Stimulated activated CD4-positive, alpha-beta T cell treated with anti-CD3 and anti-CD28 coated beads, TNF-alpha, amount 100 ng/mL, for 24 hours (primary cell): ENCODE measurements around the gene RETREG3.
"Not testable (repeated sequence)": the region's sequence is repeated elsewhere in the genome, so short reads cannot be mapped to it uniquely, and the experiment has no call there.

Source experiments
- DNase-seq, 3 experiments: peaks; one replicate each; pipeline ENCODE4 v3.0.0-alpha.2; 2020; ENCODE audit warnings: low read depth in 3 of 3

The RETREG3 gene, protein sequence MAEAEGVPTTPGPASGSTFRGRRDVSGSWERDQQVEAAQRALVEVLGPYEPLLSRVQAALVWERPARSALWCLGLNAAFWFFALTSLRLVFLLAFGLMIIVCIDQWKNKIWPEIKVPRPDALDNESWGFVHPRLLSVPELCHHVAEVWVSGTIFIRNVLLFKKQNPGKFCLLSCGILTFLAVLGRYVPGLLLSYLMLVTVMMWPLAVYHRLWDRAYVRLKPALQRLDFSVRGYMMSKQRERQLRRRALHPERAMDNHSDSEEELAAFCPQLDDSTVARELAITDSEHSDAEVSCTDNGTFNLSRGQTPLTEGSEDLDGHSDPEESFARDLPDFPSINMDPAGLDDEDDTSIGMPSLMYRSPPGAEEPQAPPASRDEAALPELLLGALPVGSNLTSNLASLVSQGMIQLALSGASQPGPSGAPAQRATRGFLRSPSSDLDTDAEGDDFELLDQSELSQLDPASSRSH

DNA sequence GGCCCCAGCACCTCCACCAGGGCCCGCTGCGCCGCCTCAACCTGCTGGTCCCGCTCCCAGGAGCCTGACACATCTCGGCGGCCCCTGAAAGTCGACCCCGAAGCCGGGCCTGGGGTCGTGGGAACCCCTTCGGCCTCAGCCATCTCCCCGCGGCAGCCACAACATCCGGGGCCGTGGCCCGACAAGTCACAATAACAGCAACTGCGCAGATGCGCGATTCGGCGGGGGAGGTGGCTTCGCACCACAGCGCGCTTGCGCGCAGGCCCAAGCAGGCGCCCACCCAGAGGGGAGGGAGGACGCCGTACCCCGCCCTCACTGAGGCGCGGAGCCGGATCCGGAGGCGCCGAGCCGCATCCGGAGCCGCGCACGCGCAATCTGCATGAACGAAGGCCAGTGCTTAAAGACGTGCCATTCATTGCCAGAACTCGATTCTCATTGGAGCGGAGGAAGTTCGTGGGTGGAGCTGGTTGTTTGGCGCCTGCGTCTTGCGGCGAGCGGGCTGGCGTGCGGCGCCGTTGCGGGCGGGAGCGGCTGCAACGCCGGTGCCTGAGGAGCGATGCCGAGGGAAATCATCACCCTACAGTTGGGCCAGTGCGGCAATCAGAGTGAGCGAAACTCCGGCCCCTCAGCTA is at the start of gene RETREG3, which contains the start of gene TUBG1:
RETREG3 (minus strand) TSS at position 193 of the 632 bp plus-strand sequence; CDS start at position 143, 50 bp downstream.
TUBG1 (plus strand) TSS at position 502 of the 632 bp plus-strand sequence; CDS start at position 557, 55 bp downstream.
- peak; percentile 98 to 99 (median 98) for DNase-seq

DNA sequence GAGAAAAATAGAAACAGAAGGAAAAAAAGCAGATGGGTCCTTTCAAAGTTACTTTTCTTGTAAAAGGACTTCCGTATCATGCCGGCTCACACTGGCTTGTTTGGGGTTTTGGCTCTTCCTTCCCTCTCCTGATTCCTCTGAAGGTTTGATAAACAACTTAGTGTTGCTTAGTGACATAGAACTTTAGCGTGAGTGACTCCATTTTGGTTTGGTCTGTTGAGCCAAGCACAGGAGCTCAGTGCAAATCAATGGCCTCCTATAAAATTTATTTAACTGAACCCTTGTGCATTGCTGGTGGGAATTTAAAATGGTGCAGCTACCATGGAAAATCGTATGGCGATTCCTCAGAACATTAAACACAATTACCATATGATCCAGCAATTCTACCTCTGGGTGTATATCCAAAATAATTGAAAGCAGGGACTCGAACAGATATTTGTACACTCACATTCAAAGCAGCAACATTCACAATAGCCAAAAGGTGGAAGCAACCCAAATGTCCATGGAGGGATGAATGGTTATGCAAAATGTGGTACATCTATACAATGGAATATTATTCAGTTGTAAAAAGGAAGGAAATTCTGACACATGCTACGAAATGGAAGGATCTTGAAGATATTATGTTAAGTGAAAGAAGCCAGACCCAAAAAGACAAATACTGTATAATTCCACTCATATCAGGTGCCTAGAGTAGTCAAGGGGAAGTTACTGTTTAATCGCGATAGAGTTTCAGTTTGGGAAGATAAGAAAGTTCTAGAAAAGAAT is 48.8 kb upstream of the RETREG3 start:
- no peak for DNase-seq

GRCh38 chr17:42655528-42655927 is 46.4 kb upstream of the RETREG3 start:
- no peak for DNase-seq

DNA sequence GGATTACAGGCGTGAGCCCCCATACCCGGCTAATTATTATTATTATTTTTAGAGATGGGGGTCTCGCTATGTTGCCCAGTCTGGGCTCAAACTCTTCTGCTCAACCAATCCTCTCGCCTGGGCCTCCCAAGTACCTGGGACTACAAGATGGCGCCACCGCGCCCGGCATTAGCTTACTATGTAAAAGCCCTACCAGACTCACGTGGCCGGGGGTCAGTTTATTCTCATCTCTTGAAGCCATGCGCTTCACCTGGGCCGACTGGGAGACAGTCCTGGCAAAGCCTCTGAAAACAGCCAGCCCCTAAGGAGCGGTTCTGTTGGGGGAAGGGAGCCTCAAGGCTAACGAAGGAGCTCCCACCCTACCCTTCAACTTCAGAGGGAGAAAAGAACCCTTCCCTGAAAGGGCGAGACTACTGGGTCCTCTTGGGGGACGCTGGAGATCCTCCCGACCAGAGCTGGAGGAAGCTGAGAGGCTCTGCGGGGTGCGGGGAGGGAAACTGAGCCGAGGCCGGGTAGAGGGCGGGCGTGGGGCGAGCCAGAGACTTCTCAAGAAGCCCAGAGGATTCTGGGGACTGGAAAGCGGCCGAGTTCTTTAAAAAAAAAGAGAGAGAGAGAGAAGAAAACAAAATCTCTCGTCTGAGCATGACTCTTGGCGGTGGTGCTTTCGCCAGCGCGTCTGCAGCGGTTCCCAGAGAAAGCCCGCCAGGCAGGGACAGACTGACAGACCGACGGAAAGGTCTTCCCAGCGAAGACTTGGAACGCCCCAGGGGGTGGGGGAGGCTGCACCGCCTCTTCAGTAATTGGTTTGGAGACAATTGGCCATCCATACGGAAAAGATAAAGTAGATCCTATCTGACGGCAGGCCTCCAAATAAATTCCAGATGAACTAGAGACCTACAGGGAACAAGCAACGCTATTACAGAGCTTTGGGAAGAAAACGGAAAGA is 44.3 kb upstream of the RETREG3 start:
- no peak for DNase-seq

DNA sequence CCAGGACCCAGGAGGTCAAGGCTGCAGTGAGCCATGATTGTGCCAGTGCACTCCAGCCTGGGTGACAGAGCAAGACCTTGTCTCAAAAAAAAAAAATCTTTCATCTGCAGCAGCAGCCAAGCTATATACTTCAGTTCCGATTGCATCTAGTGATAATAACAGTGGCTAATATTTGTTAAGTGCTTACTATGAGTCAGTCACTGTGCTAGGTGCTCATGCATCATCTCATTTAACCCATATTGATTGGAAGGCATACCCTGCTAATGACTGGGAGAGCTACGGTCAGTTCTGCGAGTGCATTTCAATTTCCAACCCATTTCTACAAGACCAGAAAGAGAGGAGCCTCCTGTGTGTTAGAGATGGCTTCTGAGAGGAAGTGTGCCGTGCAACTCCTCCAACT is 42.2 kb upstream of the RETREG3 start:
- no peak for DNase-seq

DNA sequence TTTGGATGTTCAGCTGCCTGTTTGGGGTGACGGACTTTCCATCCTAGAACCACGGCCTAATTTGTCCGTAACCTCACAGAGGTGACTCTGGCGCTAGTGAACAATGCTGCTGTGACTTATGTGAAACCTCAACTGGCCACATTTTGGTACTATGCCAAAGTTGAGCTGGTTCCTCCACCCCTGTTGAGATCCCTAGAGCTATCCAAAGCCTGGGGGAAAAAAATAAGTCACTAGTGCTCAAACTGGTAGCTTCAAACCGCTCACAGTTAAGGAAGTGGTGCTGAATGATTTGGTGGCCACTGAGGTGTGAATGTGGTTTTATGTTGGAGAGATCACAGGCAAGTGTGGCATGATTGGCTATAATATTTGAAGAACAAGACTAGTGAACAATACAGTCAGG is 38.6 kb upstream of the RETREG3 start:
- no peak for DNase-seq

DNA sequence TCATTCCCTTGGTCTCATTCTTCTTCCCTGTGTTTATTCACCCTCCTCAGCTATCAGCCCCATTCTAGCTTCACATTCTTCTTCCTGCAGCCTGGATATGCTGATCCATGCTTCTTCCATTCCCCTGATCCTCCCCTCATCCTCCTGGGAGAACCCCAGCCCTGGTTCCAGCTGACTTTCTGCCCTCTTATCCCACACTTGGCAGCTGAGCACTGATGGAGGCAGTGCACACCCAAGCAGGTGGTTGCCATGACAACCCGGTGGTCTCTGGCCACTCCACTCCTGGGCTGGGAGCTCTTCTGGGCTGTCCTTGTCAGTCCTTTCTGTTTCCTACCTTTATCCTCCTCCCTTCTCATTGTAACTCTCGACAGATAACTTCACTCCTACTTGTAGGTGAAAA is 33.2 kb upstream of the RETREG3 start:
- DNase-seq: no peak

- no peak for DNase-seq
These were observed 30.9 kb upstream of the RETREG3 start for GRCh38 chr17:42640121-42640520.

GRCh38 chr17:42639525-42640113 is 30.4 kb upstream of the RETREG3 start:
- no peak for DNase-seq

GRCh38 chr17:42632949-42633444 is 23.8 kb upstream of the RETREG3 start:
- DNase-seq: no peak

DNA sequence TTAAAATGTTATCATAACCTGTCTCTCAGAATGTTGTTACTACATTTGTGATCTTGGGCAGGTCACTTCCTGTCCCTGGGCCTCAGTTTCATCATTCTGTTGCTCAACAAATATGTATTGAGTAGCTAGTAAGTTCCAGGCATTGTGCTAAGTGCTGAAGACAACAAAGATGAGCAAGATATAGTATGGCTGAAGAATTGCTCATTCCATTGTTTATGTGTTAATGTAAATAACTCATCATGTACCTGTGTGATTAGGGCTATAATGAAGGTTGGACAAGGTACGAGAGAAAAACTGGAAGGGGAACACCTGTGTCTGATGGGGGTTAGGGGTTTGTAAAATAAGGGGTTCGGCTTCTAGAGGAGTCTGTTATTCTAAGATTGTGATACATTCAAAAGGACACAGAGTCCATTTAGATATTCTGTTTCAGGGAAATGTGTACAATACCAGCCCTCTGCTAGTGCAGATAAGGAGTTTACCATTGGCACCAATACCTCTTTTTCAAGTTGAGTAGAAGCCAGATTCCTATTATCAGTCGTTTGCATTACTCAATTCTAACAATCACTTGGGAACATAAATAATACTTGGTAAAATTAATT is 20.3 kb upstream of the RETREG3 start:
- DNase-seq: no peak

DNA sequence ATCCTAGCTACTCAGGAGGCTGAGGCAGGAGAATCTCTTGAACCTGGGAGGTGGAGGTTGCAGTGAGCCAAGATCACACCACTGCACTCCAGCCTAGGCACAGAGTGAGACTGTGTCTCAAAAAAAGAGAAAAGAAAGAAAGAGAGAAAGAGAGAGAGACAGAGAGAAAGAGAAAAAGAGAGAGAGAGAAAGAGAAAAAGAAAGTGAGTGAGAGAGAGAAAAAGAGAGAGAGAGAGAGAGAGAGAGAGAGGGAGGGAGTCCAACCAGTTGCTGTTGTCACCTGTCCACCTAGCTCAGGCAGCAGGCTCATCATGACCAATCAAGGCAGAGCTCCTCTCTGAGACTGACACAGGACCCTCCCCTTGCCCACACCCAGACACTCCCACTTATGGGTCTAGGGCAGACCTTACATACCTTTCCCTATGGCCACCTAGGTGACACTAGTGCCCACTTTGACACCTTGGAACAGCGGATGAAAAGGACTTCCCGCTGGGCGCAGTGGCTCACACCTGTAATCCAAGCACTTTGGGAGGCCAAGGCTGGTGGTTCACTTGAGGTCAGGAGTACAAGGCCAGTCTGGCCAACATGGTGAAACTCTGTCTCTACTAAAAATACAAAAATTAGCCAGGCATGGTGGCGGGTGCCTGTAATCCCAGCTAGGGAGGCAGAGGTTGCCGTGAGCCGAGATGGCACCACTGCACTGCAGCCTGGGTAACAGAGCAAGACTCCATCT is 18.0 kb upstream of the RETREG3 start:
- DNase-seq: not testable (repeated sequence)

DNA sequence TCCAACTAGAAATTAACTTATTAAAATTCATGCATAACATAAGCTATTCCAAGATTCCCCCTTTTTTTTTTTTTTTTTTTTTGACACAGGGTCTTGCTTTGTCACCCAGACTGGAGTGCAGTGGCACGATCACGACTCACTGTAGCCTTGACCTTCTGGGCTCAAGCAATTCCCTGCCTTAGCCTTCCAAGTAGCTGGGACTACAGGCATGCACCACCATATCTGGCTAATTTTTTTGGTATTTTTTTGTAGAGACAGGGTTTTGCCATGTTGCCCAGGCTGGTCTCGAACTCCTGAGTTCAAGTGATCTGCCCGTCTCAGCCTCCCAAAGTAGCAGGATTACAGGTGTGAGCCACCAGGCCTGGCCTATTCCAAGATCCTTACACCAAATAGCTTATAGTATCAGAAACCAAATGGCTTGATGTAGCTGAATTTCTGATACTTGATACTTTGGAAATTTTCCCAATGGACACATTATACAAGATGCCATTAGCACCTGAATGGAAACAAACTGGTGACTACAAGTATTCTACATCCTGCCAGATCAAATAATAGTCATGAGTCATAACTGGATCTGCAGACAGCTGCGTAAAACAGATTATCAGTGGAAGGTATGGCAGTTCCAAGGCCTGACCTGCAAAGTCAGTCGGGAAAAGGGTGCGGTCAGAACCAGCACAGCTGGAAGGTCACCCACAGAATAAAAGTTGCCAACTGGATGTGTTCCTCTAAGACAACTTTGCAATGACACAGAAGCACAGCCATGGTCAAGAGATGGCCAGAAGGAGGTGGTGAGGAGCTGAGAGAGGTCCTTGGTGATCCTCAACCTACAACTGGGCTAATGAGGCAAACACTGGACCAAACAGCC is 14.8 kb upstream of the RETREG3 start:
- DNase-seq: no peak

DNA sequence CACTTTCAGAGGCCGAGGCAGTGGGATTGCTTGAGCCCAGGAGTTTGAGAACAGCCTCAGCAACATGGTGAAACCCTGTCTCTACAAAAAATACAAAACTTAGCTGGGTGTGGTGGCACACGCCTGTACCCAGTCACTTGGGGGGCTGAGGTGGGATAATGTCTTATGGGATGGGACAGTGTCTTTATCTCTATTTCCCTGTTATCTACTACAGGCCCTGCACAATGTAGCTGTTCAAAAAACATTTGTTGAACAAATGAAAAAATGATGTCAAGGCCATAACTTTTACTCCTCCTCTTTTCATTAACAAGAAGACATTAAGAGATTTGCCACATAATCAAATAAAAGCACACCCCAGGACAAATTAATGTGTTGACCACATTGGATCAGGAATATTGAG is 14.1 kb upstream of the RETREG3 start:
- DNase-seq: no peak

DNA sequence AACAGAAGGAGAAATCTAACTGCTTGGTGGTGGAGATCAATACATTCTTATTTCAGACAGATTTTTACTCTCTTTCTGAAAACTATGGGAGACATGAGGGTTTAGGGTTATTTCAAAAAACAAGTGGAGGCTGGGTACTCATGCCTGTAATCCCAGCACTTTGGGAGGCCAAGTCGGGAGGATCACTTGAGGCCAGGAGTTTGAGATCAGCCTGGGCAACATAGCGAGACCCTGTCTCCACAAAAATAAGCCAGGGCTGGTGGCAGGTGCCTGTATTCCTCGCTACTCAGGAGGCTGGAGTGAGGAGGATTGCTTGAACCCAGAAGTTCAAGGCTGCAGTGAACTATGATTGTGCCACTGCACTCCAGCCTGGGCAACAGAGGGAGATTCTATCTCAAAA is 12.8 kb upstream of the RETREG3 start:
- DNase-seq: not testable (repeated sequence)

GRCh38 chr17:42618442-42619150 is 9.4 kb upstream of the RETREG3 start:
- DNase-seq: no peak

DNA sequence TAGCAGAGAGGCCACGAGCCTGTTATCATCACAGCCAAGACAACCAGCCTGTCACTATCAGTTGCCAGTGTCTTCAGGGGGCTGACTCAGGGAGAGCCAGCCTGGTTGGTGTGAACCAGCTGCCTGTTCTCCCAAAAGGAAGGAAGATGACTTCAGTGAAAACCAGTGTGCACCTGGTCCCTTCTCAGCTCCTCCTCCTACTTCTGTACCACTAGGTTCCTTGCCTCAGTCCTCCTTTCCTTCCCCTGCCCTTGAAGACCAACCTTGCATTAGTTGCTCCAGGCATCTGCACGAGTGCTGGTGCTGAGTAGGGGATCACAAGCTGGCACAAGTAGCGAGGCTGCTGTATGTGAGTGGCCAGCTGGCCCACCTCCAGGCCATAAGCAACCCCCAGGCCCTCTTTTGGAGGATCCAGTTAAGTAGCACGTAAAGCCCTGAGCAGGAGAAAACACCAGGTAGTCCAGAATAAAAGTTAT is 8.8 kb upstream of the RETREG3 start:
- no peak for DNase-seq
